A673 (cell line): ENCODE results near the gene PIGT. TPM values are rescaled to one million over a fixed set of nuclear protein-coding genes. Genes with fewer than 3 reads are reported as not detected.
A peak's percentile ranks its signal among the peaks of the same experiment; 100 is the strongest.

ENCODE experiments used
- BruUV-seq: library from RNA; stranded (reverse); fragments of 400-500 nt; replicated peaks from 2 replicates; lab custom pipeline; 2021; lab: Mats Ljungman, UMichigan
- CTCF ChIA-PET: fragments of 300-600 bp; sonication (Branson Sonifier 250); formaldehyde crosslinking; loops from one replicate; lab custom pipeline; 2022; ENCODE audit warnings: antibody characterized with exemption; lab: Charles Lee
- POLR2A ChIA-PET: fragments of 300-600 bp; sonication (Branson Sonifier 250); formaldehyde crosslinking; loops from one replicate; lab custom pipeline; 2022; ENCODE audit warnings: antibody characterized with exemption; ENCODE audit not compliant: low non-redundant PET; lab: Charles Lee
- DNase-seq: peaks from one replicate; pipeline ENCODE4 v3.0.0-alpha.2; 2015; ENCODE audit warnings: low spot score
- H3K27ac ChIP-seq: fragments of 200-600 bp; sonication (generic); 2 replicates; pipeline ENCODE4 v1.5.1; 2016; ENCODE audit warnings: mixed run types, low read depth, mild to moderate bottlenecking, mixed read lengths, antibody characterized with exemption, low read length; ENCODE audit not compliant: poor library complexity, severe bottlenecking
- H3K27me3 ChIP-seq: fragments of 200-600 bp; sonication (generic); replicated peaks from 2 replicates; pipeline ENCODE4 v1.6.1; 2017; ENCODE audit warnings: mixed run types, low read depth, mild to moderate bottlenecking, mixed read lengths, antibody characterized with exemption, low read length; ENCODE audit not compliant: insufficient read depth, poor library complexity
- H3K36me3 ChIP-seq: fragments of 200-600 bp; sonication (generic); 2 replicates; pipeline ENCODE4 v1.6.1; 2016; ENCODE audit warnings: mixed run types, mild to moderate bottlenecking, mixed read lengths, antibody characterized with exemption, low read length; ENCODE audit not compliant: insufficient read depth, poor library complexity, severe bottlenecking
- H3K4me1 ChIP-seq: fragments of 200-600 bp; sonication (generic); 2 replicates; pipeline ENCODE4 v1.6.1; 2017; ENCODE audit warnings: mixed run types, mild to moderate bottlenecking, mixed read lengths, antibody characterized with exemption, low read length; ENCODE audit not compliant: insufficient read depth, poor library complexity, severe bottlenecking
- H3K4me3 ChIP-seq: fragments of 200-600 bp; sonication (generic); 2 replicates; pipeline ENCODE4 v1.5.1; 2016; ENCODE audit warnings: low read depth, mixed run types, mild to moderate bottlenecking, mixed read lengths, low read length; ENCODE audit not compliant: poor library complexity, severe bottlenecking
- H3K9me3 ChIP-seq: fragments of 200-600 bp; sonication (generic); 2 replicates; pipeline ENCODE4 v1.6.1; 2016; ENCODE audit warnings: mixed run types, low read depth, mild to moderate bottlenecking, mixed read lengths, antibody characterized with exemption, low read length; ENCODE audit not compliant: poor library complexity, severe bottlenecking
- EZH2 ChIP-seq: fragments of 200-600 bp; sonication (generic); IDR thresholded peaks from 2 replicates; pipeline ENCODE4 v1.6.1; 2017; ENCODE audit warnings: borderline replicate concordance, low read depth, mild to moderate bottlenecking, mixed read lengths, antibody characterized with exemption, low read length; ENCODE audit not compliant: poor library complexity, severe bottlenecking
- intact Hi-C: fragments of 100-400 bp; cut with micrococcal nuclease; formaldehyde crosslinking; loops from one replicate; pipeline ENCODE4 v1.10.0; 2022; ENCODE audit not compliant: unreplicated experiment
- total RNA-seq: library from RNA; stranded (reverse); gene quantifications from 2 replicates; pipeline ENCODE4 v1.2.3, GENCODE V29; 2021
- TF ChIP-seq, protein P1 (sequence below): fragments of 300-800, 200-600 bp; sonication (generic); conservative IDR thresholded peaks from 2 replicates; pipeline ENCODE4 v1.5.1; 2017; ENCODE audit warnings: low read depth, mild to moderate bottlenecking, antibody characterized with exemption, low read length, moderate library complexity, mixed read lengths

The PIGT gene
- total RNA-seq, 1 experiment from 2014 or later: 97.2 TPM

GRCh38 chr20:45445805-45446562 lies 30.0 kb downstream of the PIGT start:
- intact Hi-C loops: no loop called here
- H3K4me1 ChIP-seq: no peaks in the 10 kb centered on the region
- peaks cover 3% of the 10 kb centered on the region for H3K27me3 ChIP-seq
- ChIA-PET POLR2A (no interaction called here), CTCF (interaction anchor here (1.0 kb wide), 1 partner anchor 9 kb away, joined by 3 read pairs; no protein-coding TSS in a partner anchor)
- DNase-seq: peak; percentile 55
- BruUV-seq: no TSS peak
- H3K9me3 ChIP-seq: no peaks in the 10 kb centered on the region
- TF ChIP-seq, protein P1, sequence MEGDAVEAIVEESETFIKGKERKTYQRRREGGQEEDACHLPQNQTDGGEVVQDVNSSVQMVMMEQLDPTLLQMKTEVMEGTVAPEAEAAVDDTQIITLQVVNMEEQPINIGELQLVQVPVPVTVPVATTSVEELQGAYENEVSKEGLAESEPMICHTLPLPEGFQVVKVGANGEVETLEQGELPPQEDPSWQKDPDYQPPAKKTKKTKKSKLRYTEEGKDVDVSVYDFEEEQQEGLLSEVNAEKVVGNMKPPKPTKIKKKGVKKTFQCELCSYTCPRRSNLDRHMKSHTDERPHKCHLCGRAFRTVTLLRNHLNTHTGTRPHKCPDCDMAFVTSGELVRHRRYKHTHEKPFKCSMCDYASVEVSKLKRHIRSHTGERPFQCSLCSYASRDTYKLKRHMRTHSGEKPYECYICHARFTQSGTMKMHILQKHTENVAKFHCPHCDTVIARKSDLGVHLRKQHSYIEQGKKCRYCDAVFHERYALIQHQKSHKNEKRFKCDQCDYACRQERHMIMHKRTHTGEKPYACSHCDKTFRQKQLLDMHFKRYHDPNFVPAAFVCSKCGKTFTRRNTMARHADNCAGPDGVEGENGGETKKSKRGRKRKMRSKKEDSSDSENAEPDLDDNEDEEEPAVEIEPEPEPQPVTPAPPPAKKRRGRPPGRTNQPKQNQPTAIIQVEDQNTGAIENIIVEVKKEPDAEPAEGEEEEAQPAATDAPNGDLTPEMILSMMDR: peak; percentile 67
- no peak for TF ChIP-seq EZH2
- H3K27ac ChIP-seq: no peak overlapping the region
- no peaks in the 10 kb centered on the region for H3K36me3 ChIP-seq
- H3K4me3 ChIP-seq: no peak overlapping the region

DNA sequence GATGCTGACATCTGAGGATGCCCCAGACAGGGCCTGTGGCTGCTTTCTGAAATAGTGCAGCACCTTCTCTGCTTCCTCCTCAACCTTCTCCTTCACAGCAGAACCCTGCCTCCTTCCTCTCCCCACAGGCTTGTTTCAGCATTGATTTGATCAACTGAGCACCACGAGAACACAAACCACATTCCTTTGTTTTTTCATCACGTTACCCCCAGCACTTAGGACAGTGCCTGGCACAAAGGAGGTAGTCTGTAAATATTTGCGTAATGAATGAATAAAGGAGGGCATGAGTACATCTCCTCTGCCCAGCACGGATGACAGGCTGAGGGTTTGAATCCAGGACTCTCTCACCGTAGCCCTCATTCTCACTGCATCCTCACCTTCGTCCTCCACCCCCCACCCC lies 32.3 kb downstream of the PIGT start:
- BruUV-seq: no TSS peak
- intact Hi-C loops: no loop called here
- Histone ChIP-seq H3K27ac (no peak overlapping the region), H3K36me3 (no peaks in the 10 kb centered on the region), H3K4me1 (no peaks in the 10 kb centered on the region), H3K27me3 (peaks cover 3% of the 10 kb centered on the region), H3K9me3 (no peaks in the 10 kb centered on the region), H3K4me3 (no peak overlapping the region)
- POLR2A ChIA-PET: no interaction called here
- DNase-seq: no peak
- CTCF ChIA-PET: no interaction called here
- TF ChIP-seq, protein P1: no peak
- TF ChIP-seq EZH2: no peak

- ChIA-PET CTCF (interaction anchor here (0.7 to 1.3 kb wide), 4 partner anchors 76 to 131 kb away, joined by 3 to 9 read pairs (median 4); no protein-coding TSS in a partner anchor), POLR2A (no interaction called here)
- DNase-seq: no peak
- Histone ChIP-seq H3K27me3 (no peaks in the 10 kb centered on the region), H3K9me3 (no peaks in the 10 kb centered on the region), H3K36me3 (no peaks in the 10 kb centered on the region), H3K27ac (no peak overlapping the region), H3K4me3 (no peak overlapping the region), H3K4me1 (no peaks in the 10 kb centered on the region)
- no TSS peak for BruUV-seq
- intact Hi-C loops: no loop called here
- no peak for TF ChIP-seq EZH2
- TF ChIP-seq, protein P1: no peak
Observed at GRCh38 chr20:45449528-45449927, 33.6 kb downstream of the PIGT start.
